Esophagus muscularis mucosa (tissue), 3 donors: ENCODE results near the gene RDH12.

Experiments used
- CTCF ChIP-seq, 3 experiments: fragments of 200-600 bp in 2 of 3; fragments of 450-650 bp in 1 of 3; sonication (generic) in 2 of 3; IDR thresholded peaks; one replicate each; pipeline ENCODE4 v1.5.1; 2017 to 2019; ENCODE audit warnings: antibody characterized with exemption in 3 of 3, mild to moderate bottlenecking in 2 of 3, moderate library complexity in 1 of 3
- POLR2A ChIP-seq: fragments of 450-650 bp; IDR thresholded peaks from one replicate; pipeline ENCODE4 v1.6.1; 2017; ENCODE audit warnings: antibody characterized with exemption, moderate library complexity, mild to moderate bottlenecking, low read depth
- POLR2AphosphoS5 ChIP-seq, 2 donors: sonication (generic); formaldehyde crosslinking; IDR thresholded peaks; one replicate each; pipeline ENCODE4 v1.6.1; 2017; ENCODE audit warnings: antibody characterized with exemption in 2 of 2

GRCh38 chr14:67736771-67737170 lies 35.1 kb downstream of the RDH12 start:
- no peak for TF ChIP-seq POLR2A
- TF ChIP-seq CTCF (IDR thresholded peaks at IDR 0.05) = no peak
- no peak for TF ChIP-seq POLR2AphosphoS5 (IDR thresholded peaks at IDR 0.05)
